Sigmoid colon (tissue), 4 donors: ENCODE measurements around the gene EEPD1.

Experiments used
- CTCF ChIP-seq, 4 experiments: fragments of 450-650 bp in 3 of 4; fragments of 200-600 bp in 1 of 4; IDR thresholded peaks; one replicate each; pipeline ENCODE4 v1.5.1; 2016 to 2019; ENCODE audit warnings: antibody characterized with exemption in 4 of 4, mild to moderate bottlenecking in 3 of 4, moderate library complexity in 2 of 4
- EP300 ChIP-seq, 4 donors: sonication (generic); formaldehyde crosslinking; IDR thresholded peaks; one replicate each; pipeline ENCODE4 v1.6.1; 2017; ENCODE audit warnings: antibody characterized with exemption in 4 of 4

DNA sequence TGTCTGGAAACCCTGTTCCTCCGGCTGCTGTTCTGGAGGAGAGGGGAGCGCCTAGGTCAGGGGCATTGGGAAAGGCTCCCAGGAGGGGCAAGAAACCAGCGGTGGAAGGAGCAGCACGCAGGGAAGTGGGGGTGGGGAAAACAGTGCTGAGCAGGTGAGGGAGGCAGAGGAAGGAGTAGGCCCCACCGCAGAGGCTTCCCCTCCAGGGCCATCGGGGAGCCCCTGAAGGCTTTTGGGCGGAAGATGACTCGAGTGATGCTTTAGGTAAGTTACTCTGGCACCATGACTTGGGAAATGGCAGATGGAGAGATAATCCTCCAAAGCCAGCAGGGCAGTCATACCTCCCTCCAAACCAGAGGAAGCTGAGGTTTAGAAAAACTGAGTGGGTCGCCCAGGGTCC is 130.1 kb downstream of the EEPD1 start:
- TF ChIP-seq CTCF (IDR thresholded peaks at IDR 0.05) (no peak), EP300 (IDR thresholded peaks at IDR 0.05) (no peak)
